GM19372 (cell line): ENCODE results near the gene ITGAD.
A peak's percentile ranks its signal among the peaks of the same experiment; 100 is the strongest.

Source experiments
- ATAC-seq: cut with Tn5 transposase; IDR thresholded peaks from one replicate; pipeline ENCODE4 v1.9.1; 2021; ENCODE audit warnings: mild to moderate bottlenecking, low read depth, moderate library complexity; ENCODE audit not compliant: unreplicated experiment

ITGAD gene

GRCh38 chr16:31393056-31393455, at the start of gene ITGAD:
TSS of gene ITGAD (plus strand) at chr16:31393335. CDS start at chr16:31393361, 26 bp downstream.
- no peak for ATAC-seq

GRCh38 chr16:31344712-31345111, 48.4 kb upstream of the ITGAD start:
- ATAC-seq = no peak

GRCh38 chr16:31347445-31347844, 45.7 kb upstream of the ITGAD start:
- ATAC-seq = no peak

- ATAC-seq = no peak
These were observed 44.6 kb upstream of the ITGAD start for GRCh38 chr16:31348579-31348978.

GRCh38 chr16:31350275-31351005, 42.7 kb upstream of the ITGAD start:
- ATAC-seq = no peak

GRCh38 chr16:31351246-31351941, 41.7 kb upstream of the ITGAD start:
- ATAC-seq = no peak

GRCh38 chr16:31351942-31352325, 41.2 kb upstream of the ITGAD start:
- ATAC-seq = no peak

GRCh38 chr16:31352376-31353115, 40.6 kb upstream of the ITGAD start:
- ATAC-seq = no peak

- ATAC-seq = peak; percentile 58
These were observed 38.5 kb upstream of the ITGAD start, which contains the start of gene ITGAX for GRCh38 chr16:31354394-31355291. TSS of gene ITGAX (plus strand) at chr16:31355176. CDS start at chr16:31355255, 79 bp downstream.

- ATAC-seq = no peak
These were observed 37.6 kb upstream of the ITGAD start for GRCh38 chr16:31355431-31356100.

GRCh38 chr16:31356566-31357323, 36.4 kb upstream of the ITGAD start:
- no peak for ATAC-seq

GRCh38 chr16:31357324-31358109, 35.6 kb upstream of the ITGAD start:
- ATAC-seq = no peak

GRCh38 chr16:31360251-31360650, 32.9 kb upstream of the ITGAD start:
- ATAC-seq = no peak

- no peak for ATAC-seq
These were observed 31.7 kb upstream of the ITGAD start for GRCh38 chr16:31361201-31362110.

- no peak for ATAC-seq
These were observed 30.4 kb upstream of the ITGAD start for GRCh38 chr16:31362476-31363405.

- no peak for ATAC-seq
These were observed 29.4 kb upstream of the ITGAD start for GRCh38 chr16:31363721-31364120.
